Measurements from ENCODE around the gene FOXRED2. TPM values are rescaled to one million over a fixed set of nuclear protein-coding genes. Genes with fewer than 3 reads are reported as not detected.
"Not testable (repeated sequence)": the region's sequence is repeated elsewhere in the genome, so short reads cannot be mapped to it uniquely, and the experiment has no call there.

The FOXRED2 gene
- polyA plus RNA-seq, 6 donors from 2014 or later, result 2.0 to 6.3 (median 3.2) TPM

DNA sequence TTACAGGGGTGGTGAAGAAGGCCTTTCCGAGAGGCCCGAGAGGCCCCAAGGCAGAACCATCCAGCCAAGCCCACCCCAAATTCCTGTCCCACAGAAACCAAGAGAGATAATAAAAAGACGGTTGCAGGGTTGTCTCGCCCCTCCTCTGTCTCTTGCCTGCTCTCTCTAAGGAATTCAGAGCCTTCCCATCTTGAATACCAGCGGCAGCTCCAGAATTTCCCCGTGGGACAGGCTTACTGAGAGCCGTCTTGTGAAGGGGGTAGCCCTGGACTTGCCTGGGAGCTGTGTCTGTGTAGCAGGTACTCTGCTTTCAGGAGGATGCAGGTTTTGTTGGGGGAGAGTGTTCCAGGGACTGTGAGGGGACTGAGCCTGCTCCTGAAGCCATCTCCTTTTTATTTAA lies 31.7 kb upstream of the FOXRED2 start:
- peaks cover 0 to 7% (median 0%) of the 10 kb centered on the region in 7 donors for H3K9me3 Mint-ChIP-seq
- peaks cover 0 to 11% (median 7%) of the 10 kb centered on the region in 3 donors for H3K27me3 Mint-ChIP-seq

DNA sequence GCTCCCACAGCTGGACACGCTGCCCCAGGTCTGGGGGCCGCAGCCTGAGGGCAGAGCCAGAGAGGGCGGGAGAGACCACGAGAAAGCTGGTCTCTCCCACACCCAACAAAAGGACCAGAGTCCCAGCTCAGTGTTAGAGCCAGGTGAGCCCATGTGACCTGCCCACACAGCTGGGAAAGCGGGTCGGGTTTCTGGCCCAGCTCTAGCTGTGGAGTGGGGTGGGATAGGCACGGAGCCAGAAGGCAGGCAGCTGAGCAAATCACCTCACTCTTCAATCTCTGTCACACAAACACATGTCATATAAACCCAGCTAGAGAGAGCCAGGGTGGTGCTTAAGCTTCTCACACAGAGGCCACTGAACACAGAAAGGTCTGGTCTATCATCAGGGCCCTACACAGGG lies 29.9 kb upstream of the FOXRED2 start:
- peaks cover 0 to 11% (median 7%) of the 10 kb centered on the region in 3 donors for H3K27me3 Mint-ChIP-seq
- peaks cover 0 to 7% (median 0%) of the 10 kb centered on the region in 7 donors for H3K9me3 Mint-ChIP-seq
- H3K4me1 Mint-ChIP-seq, result peaks cover 0 to 5% (median 0%) of the 10 kb centered on the region in 3 donors
- no peak overlapping the region for H3K27ac Mint-ChIP-seq
- no peak for DNase-seq
- ATAC-seq (ENCODE audit: low read depth in 2 of 2), result no peak
- H3K4me3 Mint-ChIP-seq, result no peak overlapping the region
- H3K36me3 Mint-ChIP-seq, result no peaks in the 10 kb centered on the region

More for the DNA sequence above, 31.7 kb upstream of the FOXRED2 start:
- Mint-ChIP-seq H3K36me3 (no peaks in the 10 kb centered on the region), H3K4me3 (no peak overlapping the region), H3K4me1 (peaks cover 0 to 5% (median 4%) of the 10 kb centered on the region in 3 donors), H3K27ac (peak overlapping the region in 1 of 6 donors; percentile 93)
- no peak for DNase-seq
- no peak for ATAC-seq (ENCODE audit: low read depth in 2 of 2)

- not testable (repeated sequence) for H3K36me3 Mint-ChIP-seq; H3K4me3 Mint-ChIP-seq; ATAC-seq (ENCODE audit: low read depth in 2 of 2); H3K9me3 Mint-ChIP-seq; H3K27me3 Mint-ChIP-seq; H3K27ac Mint-ChIP-seq; DNase-seq
- peaks cover 0 to 16% (median 0%) of the 10 kb centered on the region in 3 donors for H3K4me1 Mint-ChIP-seq
These were observed 26.5 kb upstream of the FOXRED2 start for GRCh38 chr22:36533320-36533719.

GRCh38 chr22:36532466-36532865 lies 25.6 kb upstream of the FOXRED2 start:
- ATAC-seq (ENCODE audit: low read depth in 2 of 2), result no peak
- H3K9me3 Mint-ChIP-seq, result peaks cover 0 to 7% (median 0%) of the 10 kb centered on the region in 7 donors
- no peak for DNase-seq
- H3K27me3 Mint-ChIP-seq, result no peaks in the 10 kb centered on the region
- H3K4me3 Mint-ChIP-seq, result peak overlapping the region in 3 of 8 donors; percentile 18 to 37 (median 23)
- peak overlapping the region in 1 of 6 donors; percentile 21 for H3K27ac Mint-ChIP-seq
- peaks cover 0 to 24% (median 8%) of the 10 kb centered on the region in 3 donors for H3K4me1 Mint-ChIP-seq
- no peaks in the 10 kb centered on the region for H3K36me3 Mint-ChIP-seq

DNA sequence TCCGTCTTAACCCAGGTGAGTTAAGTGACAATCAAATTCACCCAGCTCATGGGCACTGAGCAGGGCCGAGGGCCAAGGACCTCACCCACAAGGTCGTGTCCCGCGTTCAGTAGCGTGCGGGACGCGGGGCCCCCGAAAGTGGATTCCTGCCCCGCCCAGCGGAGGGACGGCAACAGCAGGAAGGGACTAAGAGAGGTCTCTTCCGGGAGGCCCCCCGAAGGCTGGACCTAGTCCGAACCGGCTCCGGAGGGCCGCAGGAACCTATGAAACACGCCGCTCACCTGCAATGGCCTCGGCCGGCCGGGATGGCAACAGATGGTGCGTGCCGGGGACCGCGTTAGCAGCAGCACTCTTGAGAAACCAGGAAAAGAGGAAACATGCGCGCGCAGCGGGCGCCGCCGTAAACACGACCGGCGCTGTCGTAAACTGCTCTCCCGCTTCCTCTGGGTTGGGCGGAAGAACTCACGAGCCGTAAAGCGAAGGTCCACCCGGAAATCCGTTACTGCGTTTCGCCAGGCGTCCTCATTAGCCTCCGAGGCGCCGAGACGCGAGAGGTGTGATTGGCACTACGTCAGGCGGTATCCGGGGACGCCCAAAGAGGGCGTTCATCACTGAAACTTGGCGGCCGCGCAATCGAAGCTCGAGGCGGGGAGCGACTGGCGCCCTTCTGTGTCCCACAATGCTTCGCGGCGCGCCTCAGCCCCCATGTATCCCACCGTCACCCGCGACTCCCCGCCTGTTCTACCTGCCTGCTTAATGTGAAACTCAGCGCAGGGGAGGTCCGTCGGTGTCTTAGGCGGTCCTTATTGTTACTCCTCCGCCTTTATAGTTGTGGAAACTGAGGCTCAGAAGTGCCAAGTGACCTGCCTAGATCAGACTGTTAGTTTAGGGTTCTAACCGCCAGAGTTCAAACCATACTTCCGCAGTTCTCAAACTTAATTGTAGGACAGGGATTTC lies 22.2 kb upstream of the FOXRED2 start, which contains the start of gene EIF3D:
TSS of gene EIF3D (minus strand) at position 372 of the 957 bp plus-strand sequence. CDS start 3,045 bp downstream, outside the sequence.
- Mint-ChIP-seq H3K27ac (peak within 1 kb of the TSS; percentile 91 to 100 (median 99)), H3K9me3 (no peaks in the 10 kb centered on the region), H3K27me3 (no peaks in the 10 kb centered on the region), H3K4me1 (peaks cover 4 to 45% (median 23%) of the 10 kb centered on the region in 3 donors), H3K36me3 (peaks cover 14 to 17% of the 10 kb centered on the region in 2 donors), H3K4me3 (peak within 1 kb of the TSS; percentile 82 to 98 (median 97))
- DNase-seq, result peak; percentile 98
- peak; percentile 88 to 90 for ATAC-seq (ENCODE audit: low read depth in 2 of 2)

GRCh38 chr22:36528341-36528740 lies 21.5 kb upstream of the FOXRED2 start:
- Mint-ChIP-seq H3K27me3 (no peaks in the 10 kb centered on the region), H3K9me3 (no peaks in the 10 kb centered on the region), H3K36me3 (peaks cover 21 to 25% of the 10 kb centered on the region in 2 donors), H3K4me1 (peaks cover 4 to 45% (median 23%) of the 10 kb centered on the region in 3 donors), H3K27ac (peak overlapping the region; percentile 84 to 100 (median 96)), H3K4me3 (peak overlapping the region; percentile 82 to 98 (median 97))
- DNase-seq (no peak), ATAC-seq (ENCODE audit: low read depth in 2 of 2) (no peak)

DNA sequence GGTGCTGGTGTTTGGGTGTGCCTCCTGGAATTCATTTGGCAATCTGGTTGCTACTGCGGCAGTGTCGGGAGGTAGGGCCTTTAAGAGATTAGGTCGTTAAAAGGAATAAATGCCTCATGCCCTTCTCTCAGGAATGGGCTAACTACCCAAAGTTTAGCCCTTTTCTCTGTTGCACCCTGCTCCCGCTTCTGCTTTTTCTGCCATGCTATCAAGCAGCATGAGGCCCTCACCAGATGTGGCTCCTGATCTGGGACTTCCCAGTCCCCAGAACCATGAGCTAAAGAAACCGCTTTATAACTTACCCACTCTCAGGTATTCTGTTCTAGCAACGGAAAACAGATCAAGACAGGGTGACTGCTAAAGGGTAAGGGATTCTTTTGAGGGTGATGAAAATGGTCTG lies 15.8 kb upstream of the FOXRED2 start:
- Mint-ChIP-seq H3K4me1 (peaks cover 4 to 34% (median 29%) of the 10 kb centered on the region in 3 donors), H3K4me3 (no peak overlapping the region), H3K27ac (no peak overlapping the region), H3K27me3 (no peaks in the 10 kb centered on the region), H3K36me3 (peaks cover 31 to 33% of the 10 kb centered on the region in 2 donors), H3K9me3 (no peaks in the 10 kb centered on the region)
- ATAC-seq (ENCODE audit: low read depth in 2 of 2), result no peak
- DNase-seq, result no peak

- DNase-seq, result no peak
- peaks cover 32 to 47% of the 10 kb centered on the region in 2 donors for H3K36me3 Mint-ChIP-seq
- H3K27ac Mint-ChIP-seq, result peak overlapping the region in 2 of 6 donors; percentile 24 to 74
- H3K27me3 Mint-ChIP-seq, result no peaks in the 10 kb centered on the region
- ATAC-seq (ENCODE audit: low read depth in 2 of 2), result no peak
- no peak overlapping the region for H3K4me3 Mint-ChIP-seq
- H3K4me1 Mint-ChIP-seq, result peaks cover 0 to 17% (median 12%) of the 10 kb centered on the region in 3 donors
- H3K9me3 Mint-ChIP-seq, result no peaks in the 10 kb centered on the region
These were observed 13.6 kb upstream of the FOXRED2 start for GRCh38 chr22:36520423-36520822.

GRCh38 chr22:36519906-36520305 lies 13.1 kb upstream of the FOXRED2 start:
- H3K27me3 Mint-ChIP-seq; ATAC-seq (ENCODE audit: low read depth in 2 of 2); H3K9me3 Mint-ChIP-seq; DNase-seq; H3K4me3 Mint-ChIP-seq: not testable (repeated sequence)
- Mint-ChIP-seq H3K27ac (peak overlapping the region in 1 of 6 donors; percentile 85), H3K4me1 (peaks cover 0 to 16% (median 12%) of the 10 kb centered on the region in 3 donors), H3K36me3 (peaks cover 33 to 46% of the 10 kb centered on the region in 2 donors)

DNA sequence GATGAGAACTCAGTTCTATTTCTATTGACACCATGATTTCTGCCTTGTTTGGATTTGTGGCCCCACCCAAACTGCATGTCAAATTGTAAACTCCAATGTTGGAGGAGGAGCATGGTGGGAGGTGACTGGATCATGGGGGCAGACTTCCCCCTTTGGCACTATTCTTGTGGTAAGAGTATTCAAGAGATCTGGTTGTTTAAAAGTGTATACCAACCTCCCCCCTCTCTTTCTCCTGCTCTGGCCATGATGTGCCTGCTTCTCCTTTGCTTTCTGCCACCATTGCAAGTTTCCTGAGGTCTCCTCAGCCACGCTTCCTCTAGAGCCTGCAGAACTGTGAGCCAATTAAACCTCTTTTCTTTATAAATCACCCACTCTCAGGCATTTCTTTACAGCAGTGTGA lies 7.9 kb upstream of the FOXRED2 start:
- peaks cover 9 to 10% (median 9%) of the 10 kb centered on the region in 3 donors for H3K4me1 Mint-ChIP-seq
- peaks cover 37 to 50% of the 10 kb centered on the region in 2 donors for H3K36me3 Mint-ChIP-seq
- ATAC-seq (ENCODE audit: low read depth in 2 of 2) (no peak), DNase-seq (no peak)
- H3K4me3 Mint-ChIP-seq, result no peak overlapping the region
- H3K27ac Mint-ChIP-seq, result peak overlapping the region in 1 of 6 donors; percentile 57
- no peaks in the 10 kb centered on the region for H3K27me3 Mint-ChIP-seq
- H3K9me3 Mint-ChIP-seq, result no peaks in the 10 kb centered on the region

DNA sequence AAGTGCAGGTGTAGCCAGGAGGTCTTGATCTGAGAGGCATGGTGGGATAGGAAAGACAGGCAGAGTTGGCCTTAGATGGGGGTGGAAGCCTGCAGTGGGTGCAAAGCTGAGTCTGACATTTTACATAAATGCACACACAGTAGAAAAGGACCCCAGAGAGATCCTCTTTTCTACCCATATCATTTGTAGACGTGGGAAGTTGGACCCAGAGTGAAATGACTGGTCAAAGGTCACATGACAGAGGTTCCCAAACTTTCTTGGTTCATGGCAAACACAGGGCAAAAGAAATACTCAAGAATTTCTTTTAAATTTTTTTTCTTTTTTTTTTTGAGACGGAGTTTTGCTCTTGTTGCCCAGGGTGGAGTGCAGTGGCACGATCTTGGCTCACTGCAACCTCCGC lies 6.2 kb upstream of the FOXRED2 start:
- no peaks in the 10 kb centered on the region for H3K9me3 Mint-ChIP-seq

DNA sequence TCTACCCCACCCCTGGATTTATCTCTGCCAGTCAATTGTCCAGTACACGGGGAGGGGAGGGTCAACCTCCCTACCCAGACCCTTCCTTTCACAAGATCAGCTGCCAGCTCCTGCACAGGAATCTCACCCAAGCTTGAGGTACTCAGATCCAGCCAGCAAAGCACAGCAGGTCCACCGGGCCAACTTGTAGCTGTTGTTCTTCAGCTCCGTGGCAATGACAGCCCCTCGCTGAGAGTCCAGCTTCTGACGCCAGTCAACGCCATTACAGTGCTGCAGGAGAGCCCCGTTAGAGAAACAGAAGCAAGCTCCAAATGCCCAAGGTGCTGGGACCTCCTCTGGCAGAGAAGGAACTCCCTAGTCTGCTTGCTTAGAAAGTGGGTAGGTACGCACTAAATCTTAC lies 5.5 kb upstream of the FOXRED2 start:
- Mint-ChIP-seq H3K27ac (peak overlapping the region in 1 of 6 donors; percentile 43), H3K36me3 (peaks cover 34 to 50% of the 10 kb centered on the region in 2 donors), H3K9me3 (no peaks in the 10 kb centered on the region), H3K27me3 (no peaks in the 10 kb centered on the region), H3K4me3 (no peak overlapping the region), H3K4me1 (peaks cover 8 to 13% (median 10%) of the 10 kb centered on the region in 3 donors)
- ATAC-seq (ENCODE audit: low read depth in 2 of 2) (no peak), DNase-seq (no peak)

More for the DNA sequence above, 6.2 kb upstream of the FOXRED2 start:
- no peak for ATAC-seq (ENCODE audit: low read depth in 2 of 2)
- H3K27ac Mint-ChIP-seq, result peak overlapping the region in 2 of 6 donors; percentile 38 to 48
- H3K36me3 Mint-ChIP-seq, result peaks cover 37 to 50% of the 10 kb centered on the region in 2 donors
- DNase-seq, result no peak
- H3K4me1 Mint-ChIP-seq, result peaks cover 6 to 10% (median 8%) of the 10 kb centered on the region in 3 donors
- H3K27me3 Mint-ChIP-seq, result no peaks in the 10 kb centered on the region
- no peak overlapping the region for H3K4me3 Mint-ChIP-seq

All from naive B cell (primary cell).